Renal cortical epithelial cell (primary cell): Measurements from ENCODE around the gene KYNU. TPM values are rescaled to one million over a fixed set of nuclear protein-coding genes. Genes with fewer than 3 reads are reported as not detected.
"Not testable (repeated sequence)": the region's sequence is repeated elsewhere in the genome, so short reads cannot be mapped to it uniquely, and the experiment has no call there.

ENCODE experiments used
- DNase-seq: peaks from one replicate; pipeline ENCODE4 v3.0.0-alpha.2; 2011; ENCODE audit warnings: low read depth
- total RNA-seq: library from RNA; depleted of rRNA; stranded (reverse); fragments of >200 nt; gene quantifications from 2 replicates; pipeline ENCODE4 v1.2.3, GENCODE V29; 2014

The KYNU gene
- total RNA-seq, 1 donor from 2014 or later = 1.6 TPM

- no peak for DNase-seq
Measured at GRCh38 chr2:143026411-143027054, 149.1 kb downstream of the KYNU start.

DNA sequence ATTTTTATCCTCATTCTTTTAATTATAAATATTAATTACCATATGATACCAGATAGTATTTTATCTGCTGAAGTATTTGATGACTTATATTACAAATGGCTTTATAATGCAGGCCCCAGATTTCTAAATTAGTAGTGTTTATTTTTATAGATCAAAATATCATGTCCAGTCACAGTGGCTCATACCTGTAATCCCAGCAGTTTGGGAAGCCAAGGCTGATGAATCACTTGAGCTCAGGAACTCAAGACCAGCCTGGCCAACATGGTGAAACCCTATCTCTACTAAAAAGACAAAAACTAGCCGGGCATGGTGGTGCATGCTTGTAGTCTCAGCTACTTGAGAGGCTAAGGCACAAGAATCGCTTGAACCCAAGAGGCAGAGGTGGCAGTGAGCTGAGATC lies 151.7 kb downstream of the KYNU start:
- no peak for DNase-seq

- peak; percentile 9 for DNase-seq
Measured at GRCh38 chr2:143030127-143030526, 152.7 kb downstream of the KYNU start.

GRCh38 chr2:143034292-143035074 lies 157.0 kb downstream of the KYNU start:
- peak; percentile 83 for DNase-seq

DNA sequence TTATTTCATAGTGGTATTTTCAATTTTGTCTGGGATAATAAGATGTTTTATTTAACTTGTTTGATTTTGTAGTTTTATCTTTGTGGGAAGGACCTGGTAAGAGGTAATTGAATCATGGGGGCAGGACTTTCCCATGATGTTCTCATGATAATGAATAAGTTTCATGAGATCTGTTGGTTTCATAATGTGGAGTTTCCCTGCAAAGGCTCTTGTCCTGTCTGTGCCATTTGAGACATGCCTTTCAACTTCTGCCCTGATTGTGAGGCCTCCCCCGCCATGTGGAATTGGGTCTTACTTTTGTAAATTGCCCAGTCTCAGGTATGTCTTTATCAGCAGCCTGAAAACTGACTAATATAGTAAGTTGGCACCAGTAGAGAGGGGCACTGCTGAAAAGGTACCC lies 174.0 kb downstream of the KYNU start:
- DNase-seq = no peak

GRCh38 chr2:143053437-143053836 lies 176.0 kb downstream of the KYNU start:
- not testable (repeated sequence) for DNase-seq

GRCh38 chr2:143056550-143056949 lies 179.1 kb downstream of the KYNU start:
- DNase-seq = no peak

DNA sequence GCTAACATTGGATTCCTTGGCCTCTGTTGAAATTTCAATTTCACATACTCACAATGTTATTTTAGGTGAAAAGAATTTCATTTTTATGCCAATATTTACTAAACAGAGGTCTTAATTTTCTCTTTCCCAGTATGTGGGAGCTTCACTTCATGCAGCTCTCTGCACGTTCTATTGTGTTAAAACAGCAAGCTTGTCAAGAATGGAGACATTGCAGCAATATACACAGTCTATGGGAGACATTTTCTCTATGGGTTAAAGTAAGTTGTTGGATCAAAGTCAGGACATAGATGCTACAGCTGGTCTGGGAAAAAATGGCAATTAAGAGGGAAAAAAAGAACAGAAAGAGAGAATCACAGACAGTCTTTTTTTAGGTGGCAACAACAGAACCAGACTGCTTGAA lies 181.4 kb downstream of the KYNU start:
- DNase-seq = no peak

GRCh38 chr2:143063612-143064200 lies 186.2 kb downstream of the KYNU start:
- DNase-seq = no peak

GRCh38 chr2:143068094-143068493 lies 190.6 kb downstream of the KYNU start:
- no peak for DNase-seq

DNA sequence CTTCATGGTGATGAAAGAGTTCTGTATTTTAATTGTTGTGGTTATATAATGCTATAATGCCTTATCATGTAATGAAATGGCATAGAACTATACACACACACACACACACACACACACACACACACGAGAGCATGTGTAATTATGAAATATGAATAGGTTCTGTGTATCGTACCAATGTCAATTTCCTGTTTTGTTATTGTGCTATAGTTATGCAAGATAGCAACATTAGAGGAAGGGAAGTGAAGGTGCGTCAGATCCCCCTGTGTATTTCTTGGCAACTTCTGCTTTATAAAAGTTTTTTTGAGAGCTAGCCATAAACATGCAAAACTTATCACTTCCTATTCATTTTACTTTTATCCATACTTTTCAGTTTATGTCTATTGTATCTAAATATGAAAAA lies 191.0 kb downstream of the KYNU start:
- DNase-seq = no peak

DNA sequence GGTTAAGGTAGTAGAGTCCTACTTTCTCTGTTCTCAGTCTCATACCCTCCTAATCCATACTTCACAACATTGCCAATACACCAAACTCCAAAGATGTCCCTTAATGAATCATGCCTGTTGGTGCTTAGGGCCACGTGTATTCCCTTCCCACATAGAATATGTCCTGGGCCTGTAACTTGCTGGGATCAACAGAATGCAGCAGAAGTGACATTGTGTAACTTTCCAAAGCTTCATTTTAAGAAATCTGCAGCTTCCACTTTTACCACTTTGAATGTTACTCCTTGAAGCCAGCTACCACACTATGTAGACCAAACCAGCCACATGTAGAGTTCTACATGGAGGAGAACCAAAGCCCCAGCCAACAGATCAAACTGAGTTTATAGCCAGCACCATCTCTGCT lies 193.2 kb downstream of the KYNU start:
- peak; percentile 13 for DNase-seq

DNA sequence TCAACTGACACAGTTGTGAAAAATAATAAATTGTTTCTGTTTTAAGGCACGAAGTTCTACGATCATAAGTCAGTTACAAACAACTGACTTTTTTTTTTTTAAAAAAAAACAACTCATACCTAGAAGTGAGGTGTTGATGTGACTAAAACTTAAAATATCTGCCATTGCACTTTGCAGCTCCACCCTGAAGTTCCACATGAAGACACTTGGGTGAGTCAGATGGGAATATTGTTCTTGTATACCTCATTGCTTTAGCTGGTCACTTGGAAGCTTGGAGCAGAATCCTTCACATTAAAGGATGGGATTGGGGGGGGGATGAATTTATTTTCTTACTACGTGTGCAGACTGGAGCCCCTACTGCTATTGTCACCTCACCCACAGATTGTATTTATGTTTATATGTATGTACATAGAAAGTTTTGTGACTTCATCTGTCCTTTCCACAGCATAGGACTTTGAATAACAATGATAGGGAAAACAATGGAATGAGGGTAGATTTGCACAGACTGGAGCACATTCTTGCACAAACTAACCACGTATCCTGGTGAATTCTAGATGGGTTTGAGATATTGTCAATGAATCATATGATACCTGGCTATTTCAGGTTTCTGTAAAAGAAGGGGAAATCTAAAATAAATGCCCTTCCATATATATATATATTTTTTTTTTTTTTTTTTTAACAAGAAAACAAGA lies 193.9 kb downstream of the KYNU start:
- peak; percentile 97 for DNase-seq

DNA sequence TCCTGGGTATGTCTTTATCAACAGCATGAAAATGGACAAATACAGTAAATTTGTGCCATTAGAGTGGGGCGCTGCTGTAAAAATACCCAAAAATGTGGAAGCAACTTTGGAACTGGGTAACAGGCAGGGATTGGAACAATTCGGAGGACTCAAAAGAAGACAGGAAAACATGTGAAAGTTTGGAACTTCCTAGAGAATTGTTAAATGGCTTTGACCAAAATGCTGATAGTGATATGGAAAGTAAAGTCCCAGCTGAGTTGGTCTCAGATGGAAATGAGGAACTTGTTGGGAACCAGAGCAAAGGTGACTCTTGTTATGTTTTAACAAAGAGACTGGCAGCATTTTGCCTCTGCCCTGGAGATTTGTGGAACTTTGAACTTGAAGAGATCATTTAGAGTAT lies 197.4 kb downstream of the KYNU start:
- not testable (repeated sequence) for DNase-seq

GRCh38 chr2:143075711-143076110 lies 198.2 kb downstream of the KYNU start:
- no peak for DNase-seq

- no peak for DNase-seq
Measured at GRCh38 chr2:143078104-143078503, 200.6 kb downstream of the KYNU start.

DNA sequence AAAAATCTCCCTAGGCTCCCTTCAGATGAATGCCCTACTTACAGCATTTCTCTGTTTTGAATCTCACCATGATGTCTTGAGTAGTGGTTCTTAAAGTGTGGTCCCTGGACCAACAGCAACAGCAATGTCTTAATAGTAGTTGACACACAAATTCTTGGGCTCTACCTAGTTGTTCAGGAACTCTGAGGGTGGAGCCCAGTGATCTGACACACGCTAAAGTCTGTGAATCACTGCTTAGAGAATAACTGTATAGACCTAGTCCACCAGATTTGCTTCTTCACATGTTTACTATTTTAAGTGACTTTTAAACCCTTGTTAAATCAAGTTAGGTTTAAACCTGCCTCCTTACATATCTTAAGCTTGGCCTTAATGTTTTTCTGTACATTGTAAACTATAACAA lies 204.2 kb downstream of the KYNU start:
- DNase-seq = peak; percentile 20

DNA sequence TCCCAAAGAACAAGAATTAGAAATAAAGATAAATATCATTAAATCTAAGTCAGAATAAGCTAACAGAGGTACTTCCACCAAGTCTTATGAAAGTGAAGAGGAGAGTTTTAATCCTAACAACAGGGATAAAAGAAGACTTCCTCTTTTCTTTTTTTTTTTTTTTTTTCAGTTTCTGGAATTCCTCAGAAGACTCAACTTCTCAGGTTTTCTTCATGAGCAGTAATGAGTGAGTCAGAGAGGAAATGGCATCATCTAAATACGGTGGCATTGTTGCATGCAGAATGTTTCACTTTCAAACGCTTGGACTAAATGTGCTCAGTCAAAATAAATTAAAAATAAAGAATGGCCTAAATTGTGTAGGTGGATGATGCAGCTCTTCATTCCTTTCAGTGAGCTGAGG lies 206.2 kb downstream of the KYNU start:
- peak; percentile 97 for DNase-seq

DNA sequence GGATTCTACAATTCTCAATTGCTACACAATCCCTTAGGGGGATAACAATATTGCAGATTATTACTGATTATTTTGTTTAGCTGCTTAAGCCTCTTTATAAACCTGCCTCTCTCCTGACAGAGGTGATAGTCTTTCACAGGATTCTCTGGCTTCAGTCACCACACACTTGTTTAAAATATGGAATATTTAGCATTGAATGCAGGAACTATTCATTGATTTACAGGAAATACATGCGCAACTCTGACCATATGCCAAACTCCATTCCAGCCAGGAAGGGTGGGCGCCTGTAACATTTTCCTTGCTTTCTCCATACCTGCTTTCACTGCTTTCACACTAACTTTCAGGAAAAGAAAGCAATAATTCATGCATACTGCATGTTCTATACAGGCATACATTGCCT lies 207.0 kb downstream of the KYNU start:
- no peak for DNase-seq

DNA sequence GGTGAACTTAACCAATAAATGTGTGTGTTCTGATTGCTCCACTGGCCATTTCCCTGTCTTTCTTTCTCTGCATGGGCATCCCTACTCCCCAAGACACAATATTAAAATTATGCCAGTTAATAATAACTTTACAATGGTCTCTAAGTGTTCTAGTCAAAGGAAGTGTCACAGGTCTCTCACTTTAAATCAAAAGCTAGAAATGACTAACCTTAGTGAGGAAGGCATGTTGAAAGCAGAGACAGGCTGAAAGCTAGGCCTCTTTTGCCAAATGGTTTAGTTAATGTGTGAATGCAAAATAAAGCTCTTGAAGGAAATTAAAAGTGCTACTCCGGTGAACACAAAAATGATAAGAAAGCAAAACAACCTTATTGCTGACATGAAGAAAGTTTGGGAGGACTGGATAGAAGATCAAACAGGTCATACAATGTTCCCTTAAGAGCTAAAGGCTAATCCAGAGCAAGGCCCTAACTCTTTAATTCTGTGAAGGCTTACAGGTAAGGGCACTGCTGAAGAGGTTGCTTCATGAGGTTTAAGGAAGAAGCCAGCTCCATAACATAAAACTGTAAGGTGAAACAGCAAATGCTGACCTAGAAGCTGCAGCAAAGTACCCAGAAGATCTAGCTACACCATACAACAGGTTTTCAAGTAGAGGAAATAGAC lies 207.8 kb downstream of the KYNU start:
- DNase-seq = peak; percentile 19

DNA sequence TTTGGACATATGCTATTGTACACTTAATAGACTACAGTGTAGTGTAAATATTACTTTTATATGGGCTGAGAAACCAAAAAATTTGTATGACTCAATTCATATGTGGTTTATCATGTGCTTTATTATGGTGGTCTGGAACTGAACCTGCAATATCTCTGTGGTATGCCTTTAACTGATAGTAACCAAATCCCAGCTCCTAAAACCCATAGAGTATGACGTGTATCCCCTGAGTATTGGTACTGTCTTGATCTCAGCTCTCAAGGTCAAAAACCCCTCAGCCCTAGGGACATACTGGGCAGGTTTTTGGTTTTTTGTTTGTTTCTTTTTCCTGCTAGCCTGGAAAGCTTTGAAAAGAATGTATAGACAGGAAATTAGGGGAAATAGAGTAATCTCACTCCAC lies 209.6 kb downstream of the KYNU start:
- no peak for DNase-seq

DNA sequence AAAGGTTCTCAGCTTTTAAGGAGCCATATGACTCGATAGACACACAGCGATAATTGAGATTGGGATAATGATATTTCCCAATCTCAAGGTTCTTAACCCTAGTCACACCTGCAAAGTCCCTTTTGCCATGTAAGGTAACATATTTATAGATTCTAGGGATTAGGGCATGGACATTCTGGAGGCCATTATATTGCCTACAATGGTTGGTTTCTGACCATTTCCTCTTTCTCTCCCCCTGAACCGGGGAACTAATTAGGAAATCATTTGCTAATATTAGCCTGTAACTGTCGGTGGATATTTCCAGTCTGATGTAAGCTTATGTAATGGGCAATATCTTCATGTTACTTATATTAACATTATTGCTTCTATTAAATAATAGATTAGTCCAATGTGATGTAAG lies 210.9 kb downstream of the KYNU start:
- DNase-seq = no peak
